ENCODE results near the gene ST8SIA4.
A peak's percentile ranks its signal among the peaks of the same experiment; 100 is the strongest.

ST8SIA4 gene

GRCh38 chr5:100772006-100772405 lies 131.1 kb downstream of the ST8SIA4 start:
- Histone ChIP-seq H3K9me3 (ENCODE audit: insufficient read depth, low read depth, low read length) (no peaks in the 10 kb centered on the region), H3K9ac (ENCODE audit: low read depth, low read length) (no peak overlapping the region), H3K27me3 (ENCODE audit: insufficient read depth, low read length) (no peaks in the 10 kb centered on the region), H3K4me3 (ENCODE audit: low read length) (no peak overlapping the region), H3K27ac (ENCODE audit: low read length) (no peak overlapping the region), H3K36me3 (ENCODE audit: insufficient read depth, low read depth, low read length) (no peaks in the 10 kb centered on the region), H3K4me1 (ENCODE audit: insufficient read depth, low read length) (peaks cover 11% of the 10 kb centered on the region; the same call in 1 of the 2 replicates)

- Histone ChIP-seq H3K9ac (ENCODE audit: low read depth, low read length) (no peak overlapping the region), H3K9me3 (ENCODE audit: insufficient read depth, low read depth, low read length) (no peaks in the 10 kb centered on the region), H3K27me3 (ENCODE audit: insufficient read depth, low read length) (no peaks in the 10 kb centered on the region), H3K27ac (ENCODE audit: low read length) (no peak overlapping the region), H3K4me3 (ENCODE audit: low read length) (no peak overlapping the region), H3K36me3 (ENCODE audit: insufficient read depth, low read depth, low read length) (no peaks in the 10 kb centered on the region), H3K4me1 (ENCODE audit: insufficient read depth, low read length) (peaks cover 11% of the 10 kb centered on the region; the same call in 1 of the 2 replicates)
Measured at GRCh38 chr5:100771181-100771580, 131.9 kb downstream of the ST8SIA4 start.

GRCh38 chr5:100768221-100768620 lies 134.9 kb downstream of the ST8SIA4 start:
- no peak overlapping the region for H3K9ac ChIP-seq (ENCODE audit: low read depth, low read length)
- H3K36me3 ChIP-seq (ENCODE audit: insufficient read depth, low read depth, low read length) = no peaks in the 10 kb centered on the region
- H3K27me3 ChIP-seq (ENCODE audit: insufficient read depth, low read length) = no peaks in the 10 kb centered on the region
- no peak overlapping the region for H3K27ac ChIP-seq (ENCODE audit: low read length)
- H3K4me3 ChIP-seq (ENCODE audit: low read length) = no peak overlapping the region
- no peaks in the 10 kb centered on the region for H3K9me3 ChIP-seq (ENCODE audit: insufficient read depth, low read depth, low read length)
- peaks cover 11% of the 10 kb centered on the region; the same call in 1 of the 2 replicates for H3K4me1 ChIP-seq (ENCODE audit: insufficient read depth, low read length)

DNA sequence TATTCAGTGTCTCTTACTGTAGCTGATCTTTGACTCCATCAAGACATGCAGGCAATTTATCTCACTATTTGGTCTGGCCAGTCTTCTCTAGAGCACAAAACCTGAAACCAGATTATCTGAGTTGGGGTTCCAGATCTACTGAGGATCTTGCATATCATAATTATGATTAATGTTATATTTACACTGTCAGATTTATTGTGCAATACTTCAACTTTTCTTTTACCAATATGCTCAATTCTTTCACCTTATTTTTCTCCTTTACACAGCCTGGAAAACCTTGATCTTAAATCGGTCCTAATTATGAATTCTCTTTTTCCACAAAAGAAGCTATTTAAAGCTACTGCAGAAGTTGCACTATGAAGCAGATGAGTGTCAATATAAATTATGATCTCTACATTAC lies 140.1 kb downstream of the ST8SIA4 start:
- Histone ChIP-seq H3K36me3 (ENCODE audit: insufficient read depth, low read depth, low read length) (no peaks in the 10 kb centered on the region), H3K4me3 (ENCODE audit: low read length) (no peak overlapping the region), H3K27me3 (ENCODE audit: insufficient read depth, low read length) (peaks cover 15% of the 10 kb centered on the region; the same call in 1 of the 2 replicates), H3K9ac (ENCODE audit: low read depth, low read length) (no peak overlapping the region), H3K4me1 (ENCODE audit: insufficient read depth, low read length) (peaks cover 8% of the 10 kb centered on the region), H3K27ac (ENCODE audit: low read length) (no peak overlapping the region), H3K9me3 (ENCODE audit: insufficient read depth, low read depth, low read length) (no peaks in the 10 kb centered on the region)

DNA sequence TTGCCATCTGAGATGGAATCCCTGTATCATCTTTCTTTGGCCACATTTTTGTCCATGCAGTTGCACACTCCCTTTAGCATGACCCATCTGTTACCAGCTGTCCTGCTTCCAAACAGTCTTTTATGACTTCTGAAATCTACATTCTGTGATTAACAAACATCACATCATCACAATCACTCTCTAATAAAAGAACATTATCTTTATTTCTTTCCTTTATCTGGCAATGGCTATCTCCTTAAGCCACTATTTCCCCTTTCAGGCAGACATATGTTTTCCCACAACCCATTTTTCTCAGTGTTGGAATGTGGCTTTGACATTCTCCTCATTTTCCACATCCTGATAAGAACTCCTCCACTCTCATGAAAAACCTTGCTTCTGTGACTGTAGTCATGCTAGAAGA lies 141.0 kb downstream of the ST8SIA4 start:
- H3K27ac ChIP-seq (ENCODE audit: low read length) = no peak overlapping the region
- no peak overlapping the region for H3K4me3 ChIP-seq (ENCODE audit: low read length)
- H3K9me3 ChIP-seq (ENCODE audit: insufficient read depth, low read depth, low read length) = no peaks in the 10 kb centered on the region
- no peaks in the 10 kb centered on the region for H3K36me3 ChIP-seq (ENCODE audit: insufficient read depth, low read depth, low read length)
- H3K4me1 ChIP-seq (ENCODE audit: insufficient read depth, low read length) = peaks cover 14% of the 10 kb centered on the region
- H3K9ac ChIP-seq (ENCODE audit: low read depth, low read length) = no peak overlapping the region
- H3K27me3 ChIP-seq (ENCODE audit: insufficient read depth, low read length) = peaks cover 22% of the 10 kb centered on the region; the same call in 1 of the 2 replicates

DNA sequence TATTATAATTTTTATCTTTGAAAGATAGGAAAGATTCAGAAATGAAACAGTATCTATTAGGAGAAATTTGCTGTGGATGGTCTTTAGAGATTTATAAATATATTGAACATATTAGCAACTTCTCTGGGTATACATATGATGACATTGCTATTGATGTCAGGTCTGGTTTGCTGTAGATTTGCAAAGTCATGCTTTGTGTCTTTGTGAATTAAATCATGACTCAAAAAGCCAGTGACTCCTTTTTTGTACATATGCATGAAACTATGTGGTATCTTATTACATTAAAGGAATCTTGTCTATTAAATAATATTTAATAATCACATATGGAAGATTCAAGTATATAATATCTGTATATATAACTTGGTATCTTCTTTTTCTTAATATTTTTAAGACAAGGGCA lies 141.9 kb downstream of the ST8SIA4 start:
- Histone ChIP-seq H3K4me1 (ENCODE audit: insufficient read depth, low read length) (peaks cover 14% of the 10 kb centered on the region), H3K27ac (ENCODE audit: low read length) (no peak overlapping the region), H3K36me3 (ENCODE audit: insufficient read depth, low read depth, low read length) (no peaks in the 10 kb centered on the region), H3K27me3 (ENCODE audit: insufficient read depth, low read length) (peaks cover 31% of the 10 kb centered on the region; the same call in 1 of the 2 replicates), H3K4me3 (ENCODE audit: low read length) (no peak overlapping the region), H3K9ac (ENCODE audit: low read depth, low read length) (no peak overlapping the region), H3K9me3 (ENCODE audit: insufficient read depth, low read depth, low read length) (no peaks in the 10 kb centered on the region)

- Histone ChIP-seq H3K9me3 (ENCODE audit: insufficient read depth, low read depth, low read length) (no peaks in the 10 kb centered on the region), H3K27me3 (ENCODE audit: insufficient read depth, low read length) (peaks cover 36% of the 10 kb centered on the region; the same call in 1 of the 2 replicates), H3K36me3 (ENCODE audit: insufficient read depth, low read depth, low read length) (no peaks in the 10 kb centered on the region), H3K4me1 (ENCODE audit: insufficient read depth, low read length) (peaks cover 14% of the 10 kb centered on the region), H3K4me3 (ENCODE audit: low read length) (no peak overlapping the region), H3K9ac (ENCODE audit: low read depth, low read length) (no peak overlapping the region), H3K27ac (ENCODE audit: low read length) (no peak overlapping the region)
Measured at GRCh38 chr5:100760688-100761087, 142.4 kb downstream of the ST8SIA4 start.

GRCh38 chr5:100758780-100759179 lies 144.3 kb downstream of the ST8SIA4 start:
- Histone ChIP-seq H3K27ac (ENCODE audit: low read length) (no peak overlapping the region), H3K27me3 (ENCODE audit: insufficient read depth, low read length) (peaks cover 40% of the 10 kb centered on the region; the same call in 1 of the 2 replicates), H3K36me3 (ENCODE audit: insufficient read depth, low read depth, low read length) (no peaks in the 10 kb centered on the region), H3K4me3 (ENCODE audit: low read length) (no peak overlapping the region), H3K9me3 (ENCODE audit: insufficient read depth, low read depth, low read length) (no peaks in the 10 kb centered on the region), H3K9ac (ENCODE audit: low read depth, low read length) (no peak overlapping the region), H3K4me1 (ENCODE audit: insufficient read depth, low read length) (peaks cover 14% of the 10 kb centered on the region)

DNA sequence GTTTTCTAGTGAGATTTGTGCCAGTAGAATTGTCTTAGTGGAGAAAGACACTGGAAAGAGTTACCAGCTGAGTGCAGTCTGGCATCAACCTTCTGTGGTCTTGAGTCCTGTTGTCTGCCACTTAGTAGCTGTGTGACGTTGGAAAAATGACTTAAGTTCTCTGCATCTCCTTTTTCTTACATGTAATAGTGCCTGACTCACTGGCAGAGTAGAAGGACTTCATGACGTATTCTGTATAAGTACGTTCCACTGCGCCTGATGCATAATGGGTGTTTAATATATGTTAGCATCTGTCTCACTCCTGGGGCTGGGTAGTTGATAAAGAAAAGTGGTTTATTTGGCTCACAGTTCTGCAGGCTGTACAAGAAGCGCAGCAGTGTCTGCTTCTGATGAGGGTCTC lies 144.8 kb downstream of the ST8SIA4 start:
- Histone ChIP-seq H3K9me3 (ENCODE audit: insufficient read depth, low read depth, low read length) (no peaks in the 10 kb centered on the region), H3K36me3 (ENCODE audit: insufficient read depth, low read depth, low read length) (no peaks in the 10 kb centered on the region), H3K27me3 (ENCODE audit: insufficient read depth, low read length) (peaks cover 40% of the 10 kb centered on the region; the same call in 1 of the 2 replicates), H3K4me3 (ENCODE audit: low read length) (no peak overlapping the region), H3K4me1 (ENCODE audit: insufficient read depth, low read length) (peaks cover 14% of the 10 kb centered on the region), H3K9ac (ENCODE audit: low read depth, low read length) (no peak overlapping the region), H3K27ac (ENCODE audit: low read length) (no peak overlapping the region)

DNA sequence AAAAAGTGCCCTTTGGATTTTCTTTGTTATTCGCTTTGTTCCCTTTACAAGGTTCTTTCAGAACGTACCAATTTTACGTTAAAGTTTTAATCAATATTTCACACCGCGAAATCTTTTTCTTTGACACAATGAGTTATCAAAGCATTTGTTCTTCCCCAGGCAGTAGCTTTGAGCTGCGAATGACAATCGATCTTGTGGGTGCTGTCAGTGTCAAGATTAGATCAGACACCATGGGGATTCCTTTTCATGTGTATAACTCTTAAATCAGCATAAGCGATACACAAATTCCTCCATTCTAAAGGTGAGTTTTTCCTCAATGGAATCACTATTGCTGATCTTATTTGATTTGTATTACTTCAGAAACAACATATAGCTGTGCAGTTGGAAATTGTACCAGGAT lies 145.5 kb downstream of the ST8SIA4 start:
- H3K36me3 ChIP-seq (ENCODE audit: insufficient read depth, low read depth, low read length) = no peaks in the 10 kb centered on the region
- no peaks in the 10 kb centered on the region for H3K9me3 ChIP-seq (ENCODE audit: insufficient read depth, low read depth, low read length)
- H3K27me3 ChIP-seq (ENCODE audit: insufficient read depth, low read length) = peaks cover 40% of the 10 kb centered on the region; the same call in 1 of the 2 replicates
- H3K9ac ChIP-seq (ENCODE audit: low read depth, low read length) = no peak overlapping the region
- H3K4me3 ChIP-seq (ENCODE audit: low read length) = peak overlapping the region; percentile 18; the same call in 1 of the 2 replicates
- no peak overlapping the region for H3K27ac ChIP-seq (ENCODE audit: low read length)
- H3K4me1 ChIP-seq (ENCODE audit: insufficient read depth, low read length) = peaks cover 14% of the 10 kb centered on the region
